IMR-90 (cell line): ENCODE results near the gene EFS. TPM values are rescaled to one million over a fixed set of nuclear protein-coding genes. Genes with fewer than 3 reads are reported as not detected.

Experiments used
- ATAC-seq: fragments of 200-7000 bp; cut with Tn5 transposase; 2 replicates; pipeline ENCODE4 v1.9.1; 2020; ENCODE audit warnings: low read depth, mild to moderate bottlenecking, moderate library complexity
- BruUV-seq: library from RNA; stranded (reverse); fragments of 400-500 nt; replicated peaks from 2 replicates; lab custom pipeline; 2021; lab: Mats Ljungman, UMichigan
- CTCF ChIA-PET: fragments of 300-600 bp; formaldehyde crosslinking; extraction: SDS; loops from one replicate; lab custom pipeline; 2021; ENCODE audit warnings: antibody characterized with exemption; lab: Yijun Ruan, JAX
- POLR2A ChIA-PET: fragments of 300-600 bp; sonication (Branson Sonifier 250); formaldehyde crosslinking; loops from one replicate; lab custom pipeline; 2022; ENCODE audit warnings: antibody characterized with exemption; ENCODE audit not compliant: unreplicated experiment; lab: Charles Lee
- DNase-seq: peaks from one replicate; pipeline ENCODE4 v3.0.0; 2013
- H2AFZ ChIP-seq: replicated peaks from 2 replicates; pipeline ENCODE3; 2013; ENCODE audit warnings: low read length, mild to moderate bottlenecking; ENCODE audit not compliant: poor library complexity
- H2AK5ac ChIP-seq: 2 replicates; pipeline ENCODE4 v1.6.1; 2013; ENCODE audit warnings: low read depth, low read length, inconsistent platforms
- H2AK9ac ChIP-seq: replicated peaks from 2 replicates; pipeline ENCODE3; 2013; ENCODE audit warnings: mild to moderate bottlenecking, low read depth, low read length, moderate library complexity; ENCODE audit not compliant: poor library complexity
- H2BK120ac ChIP-seq: 2 replicates; pipeline ENCODE4 v1.6.1; 2013; ENCODE audit warnings: low read depth, low read length, inconsistent platforms
- H2BK15ac ChIP-seq: 3 replicates; pipeline ENCODE4 v1.6.1; 2013; ENCODE audit warnings: low read depth, low read length, inconsistent platforms
- H2BK20ac ChIP-seq: 2 replicates; pipeline ENCODE4 v1.6.1; 2013; ENCODE audit warnings: low read depth, mild to moderate bottlenecking, inconsistent platforms, low read length, moderate library complexity
- H2BK5ac ChIP-seq: 2 replicates; pipeline ENCODE4 v1.6.1; 2013; ENCODE audit warnings: mild to moderate bottlenecking, low read depth, low read length, inconsistent platforms; ENCODE audit not compliant: poor library complexity, severe bottlenecking
- H3K14ac ChIP-seq: replicated peaks from 2 replicates; pipeline ENCODE4 v1.6.1; 2013; ENCODE audit warnings: low read depth, low read length, inconsistent platforms
- H3K18ac ChIP-seq: 2 replicates; pipeline ENCODE4 v1.6.1; 2013; ENCODE audit warnings: low read depth, low read length, control low read depth
- H3K23ac ChIP-seq: 2 replicates; pipeline ENCODE4 v1.6.1; 2013; ENCODE audit warnings: low read depth, low read length, inconsistent platforms
- H3K27ac ChIP-seq: 2 replicates; pipeline ENCODE4 v1.5.1; 2013; ENCODE audit warnings: mild to moderate bottlenecking, control low read depth, low read length; ENCODE audit not compliant: insufficient read depth
- H3K27me3 ChIP-seq: 2 replicates; pipeline ENCODE4 v1.6.1; 2013; ENCODE audit warnings: low read length; ENCODE audit not compliant: control insufficient read depth, insufficient read depth
- H3K36me3 ChIP-seq: 2 replicates; pipeline ENCODE4 v1.6.1; 2013; ENCODE audit warnings: low read length, mixed read lengths; ENCODE audit not compliant: control insufficient read depth, insufficient read depth
- H3K4ac ChIP-seq: 2 replicates; pipeline ENCODE4 v1.6.1; 2013; ENCODE audit warnings: low read depth, low read length, inconsistent platforms
- H3K4me1 ChIP-seq: 2 replicates; pipeline ENCODE4 v1.6.1; 2013; ENCODE audit warnings: low read length, mixed read lengths; ENCODE audit not compliant: control insufficient read depth, insufficient read depth
- H3K4me2 ChIP-seq: 2 replicates; pipeline ENCODE4 v1.6.1; 2013; ENCODE audit warnings: low read depth, mild to moderate bottlenecking, control low read depth, low read length, moderate library complexity
- H3K4me3 ChIP-seq: 2 replicates; pipeline ENCODE4 v1.5.1; 2013; ENCODE audit warnings: low read depth, mild to moderate bottlenecking, control low read depth, low read length, moderate library complexity; ENCODE audit not compliant: insufficient read depth
- H3K56ac ChIP-seq: 2 replicates; pipeline ENCODE4 v1.6.1; 2013; ENCODE audit warnings: low read length, inconsistent platforms; ENCODE audit not compliant: insufficient read depth; ENCODE audit errors: extremely low read depth
- H3K79me1 ChIP-seq, 2 experiments: 2 replicates each; pipeline ENCODE4 v1.6.1; 2013; ENCODE audit warnings: low read length in 2 of 2, inconsistent platforms in 1 of 2, low read depth in 1 of 2
- H3K9ac ChIP-seq: 2 replicates; pipeline ENCODE4 v1.6.1; 2013; ENCODE audit warnings: low read depth, low read length, control low read depth
- H3K9me1 ChIP-seq: 2 replicates; pipeline ENCODE4 v1.6.1; 2013; ENCODE audit warnings: low read length, inconsistent platforms; ENCODE audit not compliant: insufficient read depth
- H3K9me3 ChIP-seq: 2 replicates; pipeline ENCODE4 v1.6.1; 2013; ENCODE audit warnings: low read length; ENCODE audit not compliant: control insufficient read depth, insufficient read depth
- H4K20me1 ChIP-seq: 2 replicates; pipeline ENCODE4 v1.6.1; 2013; ENCODE audit warnings: low read length, inconsistent platforms; ENCODE audit not compliant: insufficient read depth
- H4K5ac ChIP-seq: 2 replicates; pipeline ENCODE4 v1.6.1; 2013; ENCODE audit warnings: mild to moderate bottlenecking, low read depth, low read length, control low read depth
- H4K8ac ChIP-seq, 2 experiments: 2 replicates each; pipeline ENCODE4 v1.6.1; 2013; ENCODE audit warnings: low read depth in 2 of 2, low read length in 2 of 2, control low read depth in 1 of 2, inconsistent platforms in 1 of 2
- H4K91ac ChIP-seq: 2 replicates; pipeline ENCODE4 v1.6.1; 2013; ENCODE audit warnings: low read depth, low read length, inconsistent platforms; ENCODE audit not compliant: insufficient read depth
- BHLHE40 ChIP-seq: fragments of 150-350 bp; IDR thresholded peaks from 2 replicates; pipeline ENCODE4 v1.6.1; 2016; ENCODE audit warnings: mild to moderate bottlenecking, low read depth, low read length
- CEBPB ChIP-seq: IDR thresholded peaks from 2 replicates; pipeline ENCODE4 v1.6.1; 2012; ENCODE audit warnings: low read depth, low read length, improper control_type of control experiment
- CHD1 ChIP-seq: IDR thresholded peaks from 2 replicates; pipeline ENCODE4 v1.6.1; 2012; ENCODE audit warnings: low read depth, low read length, improper control_type of control experiment
- FOS ChIP-seq: fragments of 150-350 bp; IDR thresholded peaks from 2 replicates; pipeline ENCODE4 v1.6.1; 2016; ENCODE audit warnings: low read depth, low read length
- MAFK ChIP-seq: IDR thresholded peaks from 2 replicates; pipeline ENCODE4 v1.6.1; 2012; ENCODE audit warnings: low read depth, low read length, improper control_type of control experiment
- MAZ ChIP-seq: IDR thresholded peaks from 2 replicates; pipeline ENCODE4 v1.6.1; 2012; ENCODE audit warnings: low read depth, mild to moderate bottlenecking, low read length, improper control_type of control experiment, moderate library complexity, borderline replicate concordance
- MXI1 ChIP-seq: IDR thresholded peaks from 2 replicates; pipeline ENCODE4 v1.6.1; 2012; ENCODE audit warnings: low read depth, mild to moderate bottlenecking, low read length, moderate library complexity, borderline replicate concordance
- NFE2L2 ChIP-seq: fragments of 150-350 bp; IDR thresholded peaks from 2 replicates; pipeline ENCODE4 v1.6.1; 2016; ENCODE audit warnings: low read depth, mild to moderate bottlenecking, low read length
- POLR2A ChIP-seq: IDR thresholded peaks from 2 replicates; pipeline ENCODE4 v1.6.1; 2012; ENCODE audit warnings: mild to moderate bottlenecking, low read depth, low read length
- RAD21 ChIP-seq: IDR thresholded peaks from 2 replicates; pipeline ENCODE4 v1.6.1; 2012; ENCODE audit warnings: low read length, improper control_type of control experiment
- RCOR1 ChIP-seq: IDR thresholded peaks from 2 replicates; pipeline ENCODE4 v1.6.1; 2012; ENCODE audit warnings: mild to moderate bottlenecking, low read length, improper control_type of control experiment; ENCODE audit not compliant: insufficient replicate concordance
- RFX5 ChIP-seq: IDR thresholded peaks from 2 replicates; pipeline ENCODE4 v1.8.0; 2012; ENCODE audit warnings: low read depth, mild to moderate bottlenecking, low read length, moderate library complexity
- SMC3 ChIP-seq: fragments of 150-350 bp; IDR thresholded peaks from 2 replicates; pipeline ENCODE4 v1.6.1; 2016; ENCODE audit warnings: low read depth, mild to moderate bottlenecking, antibody characterized with exemption, low read length, moderate library complexity
- WGBS, 2 experiments: methylation state at CpG; one replicate each; pipeline versions ENCODE4 v1.1.5 to v1.1.7; 2013; ENCODE audit warnings: missing lambda C conversion rate in 2 of 2; ENCODE audit not compliant: insufficient read length in 1 of 2; ENCODE audit errors: extremely low coverage in 2 of 2; 5-methylcytosine and 5-hydroxymethylcytosine counted together
- dilution Hi-C: fragments of 300-500 bp; cut with HindIII; formaldehyde crosslinking; loops from one replicate; pipeline ENCODE4 v1.14.3; 2018; ENCODE audit warnings: low sequenced_read_pairs; ENCODE audit not compliant: unreplicated experiment
- in situ Hi-C: fragments of 300-500 bp; cut with MboI; formaldehyde crosslinking; loops from 3 replicates; pipeline ENCODE4 v1.14.3; 2019; ENCODE audit warnings: low sequenced_read_pairs, inconsistent platforms, mixed read lengths
- intact Hi-C: fragments of 100-400 bp; cut with micrococcal nuclease; formaldehyde crosslinking; loops from 2 replicates; pipeline ENCODE4 v1.10.0; 2022
- polyA plus RNA-seq, 3 experiments: library from polyadenylated mRNA; depleted of rRNA; stranded (reverse); fragments of >200 nt; gene quantifications; 2 replicates each; pipeline ENCODE4 v1.2.3, GENCODE V29; 2012; ENCODE audit warnings: low replicate concordance in 1 of 3
- total RNA-seq: library from RNA; depleted of rRNA; stranded (reverse); fragments of >200 nt; gene quantifications from 2 replicates; pipeline ENCODE4 v1.2.3, GENCODE V29; 2012
- TF ChIP-seq, protein P1 (sequence below): fragments of 150-350 bp; IDR thresholded peaks from 2 replicates; pipeline ENCODE4 v1.6.1; 2016; ENCODE audit warnings: low read depth, mild to moderate bottlenecking, low read length, moderate library complexity, borderline replicate concordance
- TF ChIP-seq, protein P2 (sequence below): fragments of 150-350 bp; IDR thresholded peaks from 2 replicates; pipeline ENCODE4 v1.6.1; 2017; ENCODE audit warnings: mild to moderate bottlenecking, antibody characterized with exemption, low read length, low read depth
- TF ChIP-seq, protein P3 (sequence below): conservative IDR thresholded peaks from 2 replicates; pipeline ENCODE4 v1.5.1; 2012; ENCODE audit warnings: mild to moderate bottlenecking, low read depth, low read length, improper control_type of control experiment

Gene EFS
- total and polyA plus RNA-seq, 2 of the 4 experiments (the other 2 are of a cell fraction) = 2.2 to 11.6 TPM

DNA sequence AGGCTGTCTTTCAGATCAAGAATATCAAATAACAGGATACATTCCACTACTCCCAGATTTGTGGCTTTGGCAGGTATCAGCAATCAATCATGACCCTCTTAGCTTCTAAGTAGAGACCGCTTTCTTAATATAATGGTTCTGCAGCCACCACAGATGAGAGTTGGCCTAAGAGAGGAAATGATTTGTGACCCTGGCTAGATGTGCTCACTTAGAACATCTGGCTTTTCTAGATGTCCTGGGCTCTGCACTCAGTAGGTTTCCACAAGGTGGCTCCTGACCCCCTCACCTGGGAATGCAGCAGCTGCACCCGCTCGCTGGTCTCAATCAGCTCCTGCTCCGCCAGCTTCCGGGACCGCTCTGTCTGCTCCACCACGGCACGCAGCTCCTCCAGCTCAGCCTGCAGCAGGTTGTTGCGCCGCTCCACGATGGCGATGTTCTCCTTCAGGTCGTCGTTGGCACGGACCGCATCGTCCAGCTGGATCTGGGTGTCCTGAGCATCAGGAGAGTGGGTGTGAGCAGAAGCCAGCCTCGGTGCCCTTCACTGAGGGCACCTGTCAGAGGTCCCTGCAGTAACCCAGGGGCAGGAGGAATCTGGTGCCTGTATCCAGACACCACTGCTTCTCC is 20.8 kb upstream of the EFS start:
- Histone ChIP-seq H2AK5ac (no peak overlapping the region), H3K23ac (no peak overlapping the region), H3K9ac (no peak overlapping the region), H2BK5ac (no peak overlapping the region), H2BK15ac (no peak overlapping the region), H3K27ac (no peak overlapping the region), H3K79me1 (no peaks in the 10 kb centered on the region), H4K20me1 (no peaks in the 10 kb centered on the region), H3K9me3 (no peaks in the 10 kb centered on the region), H4K5ac (no peak overlapping the region), H3K36me3 (no peaks in the 10 kb centered on the region), H3K56ac (no peak overlapping the region), H3K4me1 (no peaks in the 10 kb centered on the region), H3K4ac (no peak overlapping the region), H2AFZ (no peak overlapping the region), H2BK120ac (no peak overlapping the region), H3K14ac (no peak overlapping the region), H3K27me3 (peaks cover 43% of the 10 kb centered on the region), H2BK20ac (no peak overlapping the region), H2AK9ac (no peak overlapping the region), H3K9me1 (no peaks in the 10 kb centered on the region), H3K4me2 (no peak overlapping the region), H3K18ac (no peak overlapping the region), H3K4me3 (no peak overlapping the region), H4K91ac (no peak overlapping the region), H4K8ac (no peak overlapping the region)
- TF ChIP-seq RAD21 = no peak
- no peak for TF ChIP-seq CHD1
- TF ChIP-seq BHLHE40 = no peak
- no peak for TF ChIP-seq FOS
- TF ChIP-seq, protein P1, sequence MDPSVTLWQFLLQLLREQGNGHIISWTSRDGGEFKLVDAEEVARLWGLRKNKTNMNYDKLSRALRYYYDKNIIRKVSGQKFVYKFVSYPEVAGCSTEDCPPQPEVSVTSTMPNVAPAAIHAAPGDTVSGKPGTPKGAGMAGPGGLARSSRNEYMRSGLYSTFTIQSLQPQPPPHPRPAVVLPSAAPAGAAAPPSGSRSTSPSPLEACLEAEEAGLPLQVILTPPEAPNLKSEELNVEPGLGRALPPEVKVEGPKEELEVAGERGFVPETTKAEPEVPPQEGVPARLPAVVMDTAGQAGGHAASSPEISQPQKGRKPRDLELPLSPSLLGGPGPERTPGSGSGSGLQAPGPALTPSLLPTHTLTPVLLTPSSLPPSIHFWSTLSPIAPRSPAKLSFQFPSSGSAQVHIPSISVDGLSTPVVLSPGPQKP = no peak
- no peak for TF ChIP-seq RFX5
- TF ChIP-seq, protein P2, sequence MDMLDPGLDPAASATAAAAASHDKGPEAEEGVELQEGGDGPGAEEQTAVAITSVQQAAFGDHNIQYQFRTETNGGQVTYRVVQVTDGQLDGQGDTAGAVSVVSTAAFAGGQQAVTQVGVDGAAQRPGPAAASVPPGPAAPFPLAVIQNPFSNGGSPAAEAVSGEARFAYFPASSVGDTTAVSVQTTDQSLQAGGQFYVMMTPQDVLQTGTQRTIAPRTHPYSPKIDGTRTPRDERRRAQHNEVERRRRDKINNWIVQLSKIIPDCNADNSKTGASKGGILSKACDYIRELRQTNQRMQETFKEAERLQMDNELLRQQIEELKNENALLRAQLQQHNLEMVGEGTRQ = no peak
- no peak for TF ChIP-seq POLR2A
- no peak for TF ChIP-seq CEBPB
- TF ChIP-seq SMC3 = no peak
- TF ChIP-seq MAFK = no peak
- TF ChIP-seq NFE2L2 = no peak
- TF ChIP-seq RCOR1 = no peak
- no peak for TF ChIP-seq MXI1
- TF ChIP-seq, protein P3, sequence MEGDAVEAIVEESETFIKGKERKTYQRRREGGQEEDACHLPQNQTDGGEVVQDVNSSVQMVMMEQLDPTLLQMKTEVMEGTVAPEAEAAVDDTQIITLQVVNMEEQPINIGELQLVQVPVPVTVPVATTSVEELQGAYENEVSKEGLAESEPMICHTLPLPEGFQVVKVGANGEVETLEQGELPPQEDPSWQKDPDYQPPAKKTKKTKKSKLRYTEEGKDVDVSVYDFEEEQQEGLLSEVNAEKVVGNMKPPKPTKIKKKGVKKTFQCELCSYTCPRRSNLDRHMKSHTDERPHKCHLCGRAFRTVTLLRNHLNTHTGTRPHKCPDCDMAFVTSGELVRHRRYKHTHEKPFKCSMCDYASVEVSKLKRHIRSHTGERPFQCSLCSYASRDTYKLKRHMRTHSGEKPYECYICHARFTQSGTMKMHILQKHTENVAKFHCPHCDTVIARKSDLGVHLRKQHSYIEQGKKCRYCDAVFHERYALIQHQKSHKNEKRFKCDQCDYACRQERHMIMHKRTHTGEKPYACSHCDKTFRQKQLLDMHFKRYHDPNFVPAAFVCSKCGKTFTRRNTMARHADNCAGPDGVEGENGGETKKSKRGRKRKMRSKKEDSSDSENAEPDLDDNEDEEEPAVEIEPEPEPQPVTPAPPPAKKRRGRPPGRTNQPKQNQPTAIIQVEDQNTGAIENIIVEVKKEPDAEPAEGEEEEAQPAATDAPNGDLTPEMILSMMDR = no peak
- TF ChIP-seq MAZ = no peak
- no peak for DNase-seq
- 77% methylated on average over 7 of the region's 18 CpGs; no CpG with 5 or more reads in 1 of the 2 experiments for WGBS, 2 experiments
- ChIA-PET POLR2A (no interaction called here), CTCF (interaction anchor here (1.2 kb wide), 1 partner anchor 9 kb away, joined by 3 read pairs; no protein-coding TSS in a partner anchor)
- dilution Hi-C loops (no loop called here), in situ Hi-C loops (no loop called here), intact Hi-C loops (no loop called here)
- ATAC-seq = no peak
- no TSS peak for BruUV-seq
